Karpas-422 (cell line): ENCODE data around the gene GLB1L2. TPM values are rescaled to one million over a fixed set of nuclear protein-coding genes. Genes with fewer than 3 reads are reported as not detected.

Source experiments
- DNase-seq: peaks from one replicate; pipeline ENCODE4 v3.0.0-alpha.2; 2015
- H2AFZ ChIP-seq: fragments of 200-600 bp; sonication (generic); 2 replicates; pipeline ENCODE4 v1.6.1; 2014; ENCODE audit warnings: antibody characterized with exemption, low read length, mixed read lengths
- H3K27ac ChIP-seq: fragments of 200-600 bp; sonication (generic); 2 replicates; pipeline ENCODE4 v1.5.1; 2014; ENCODE audit warnings: mild to moderate bottlenecking, low read length, moderate library complexity
- H3K27me3 ChIP-seq: fragments of 200-600 bp; sonication (generic); 2 replicates; pipeline ENCODE4 v1.6.1; 2014; ENCODE audit warnings: low read length, mixed read lengths
- H3K36me3 ChIP-seq: fragments of 200-600 bp; sonication (generic); 2 replicates; pipeline ENCODE4 v1.6.1; 2014; ENCODE audit warnings: low read length, mixed read lengths; ENCODE audit not compliant: insufficient read depth
- H3K4me1 ChIP-seq: fragments of 200-600 bp; sonication (generic); 2 replicates; pipeline ENCODE4 v1.6.1; 2014; ENCODE audit warnings: mild to moderate bottlenecking, low read length, mixed read lengths
- H3K4me2 ChIP-seq: fragments of 200-600 bp; sonication (generic); 2 replicates; pipeline ENCODE4 v1.6.1; 2014; ENCODE audit warnings: low read length, low read depth, mild to moderate bottlenecking; ENCODE audit not compliant: poor library complexity, severe bottlenecking
- H3K4me3 ChIP-seq: fragments of 200-600 bp; sonication (generic); 2 replicates; pipeline ENCODE4 v1.5.1; 2014; ENCODE audit warnings: mild to moderate bottlenecking, antibody characterized with exemption, low read length, mixed read lengths
- H3K79me2 ChIP-seq: fragments of 200-600 bp; sonication (generic); 2 replicates; pipeline ENCODE4 v1.6.1; 2014; ENCODE audit warnings: mild to moderate bottlenecking, low read length, mixed read lengths
- H3K9ac ChIP-seq: fragments of 200-600 bp; sonication (generic); 2 replicates; pipeline ENCODE4 v1.6.0; 2014; ENCODE audit warnings: low read length
- H3K9me2 ChIP-seq: fragments of 200-600 bp; sonication (generic), shearing (Covaris generic); replicated peaks from 2 replicates; pipeline ENCODE4 v1.6.0; 2014; ENCODE audit warnings: mild to moderate bottlenecking, low read length, moderate library complexity; ENCODE audit not compliant: insufficient read depth
- H3K9me3 ChIP-seq: fragments of 300-700, 200-600 bp; sonication (generic); 2 replicates; pipeline ENCODE4 v1.6.1; 2014; ENCODE audit warnings: low read length, mixed read lengths
- H4K20me1 ChIP-seq: fragments of 200-600 bp; sonication (generic); 2 replicates; pipeline ENCODE4 v1.6.1; 2014; ENCODE audit warnings: mild to moderate bottlenecking, antibody characterized with exemption, low read length, low read depth; ENCODE audit not compliant: insufficient read depth
- total RNA-seq: library from RNA; depleted of rRNA; stranded (reverse); fragments of >200 nt; shearing (Covaris generic); gene quantifications from 2 replicates; pipeline ENCODE4 v1.2.3, GENCODE V29; 2014; ENCODE audit warnings: low replicate concordance

GLB1L2 gene
- total RNA-seq, 1 experiment from 2014 or later = not detected

DNA sequence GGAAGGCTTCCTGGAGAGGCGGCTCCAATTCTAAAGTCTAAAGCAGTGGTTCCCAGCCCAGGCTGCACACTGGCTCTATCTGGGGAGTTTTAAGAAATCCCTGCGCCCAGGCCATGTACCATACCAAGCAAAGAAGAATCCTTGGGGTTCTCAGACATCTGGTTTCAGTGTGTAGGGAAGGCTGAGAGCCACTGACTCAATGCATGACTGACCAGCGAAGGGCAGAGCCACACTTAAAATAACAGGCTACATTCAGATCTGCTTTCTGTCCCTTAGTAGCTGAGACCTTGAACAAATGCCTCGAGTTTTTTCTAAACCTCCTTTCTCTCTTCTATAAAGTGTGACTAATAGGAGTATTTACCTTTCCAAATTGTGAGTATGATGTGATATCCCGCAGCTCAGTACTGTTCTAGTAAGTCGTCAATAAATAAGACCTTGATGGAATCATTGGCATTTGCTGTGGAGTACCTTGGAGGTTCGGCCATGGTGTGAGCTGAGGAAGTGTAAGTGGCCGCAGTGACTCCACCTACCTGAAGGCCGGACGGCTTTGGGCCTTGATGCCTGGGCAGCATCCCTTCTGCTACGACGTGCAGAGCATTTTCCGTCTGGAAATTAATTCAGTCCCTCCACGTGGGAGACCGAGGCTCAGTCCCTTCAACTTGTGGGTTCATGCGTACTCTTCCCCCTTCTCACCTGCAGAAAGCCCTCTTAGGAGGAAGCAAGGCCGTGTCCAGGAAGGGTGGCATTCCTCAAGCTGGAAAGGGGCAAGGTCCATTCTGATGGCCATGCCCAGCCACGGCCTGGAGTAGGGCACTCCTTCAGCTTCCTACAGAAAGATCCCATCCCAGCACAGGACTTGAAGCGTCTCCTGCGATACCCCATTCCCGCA lies 25.1 kb downstream of the GLB1L2 start:
- Histone ChIP-seq H3K27me3 (no peaks in the 10 kb centered on the region), H3K9me2 (no peaks in the 10 kb centered on the region), H3K9me3 (no peaks in the 10 kb centered on the region), H4K20me1 (no peaks in the 10 kb centered on the region), H2AFZ (no peak overlapping the region), H3K27ac (no peak overlapping the region), H3K36me3 (no peaks in the 10 kb centered on the region), H3K79me2 (no peaks in the 10 kb centered on the region), H3K4me2 (no peak overlapping the region), H3K4me1 (no peaks in the 10 kb centered on the region), H3K9ac (no peak overlapping the region), H3K4me3 (no peak overlapping the region)
- DNase-seq = no peak

DNA sequence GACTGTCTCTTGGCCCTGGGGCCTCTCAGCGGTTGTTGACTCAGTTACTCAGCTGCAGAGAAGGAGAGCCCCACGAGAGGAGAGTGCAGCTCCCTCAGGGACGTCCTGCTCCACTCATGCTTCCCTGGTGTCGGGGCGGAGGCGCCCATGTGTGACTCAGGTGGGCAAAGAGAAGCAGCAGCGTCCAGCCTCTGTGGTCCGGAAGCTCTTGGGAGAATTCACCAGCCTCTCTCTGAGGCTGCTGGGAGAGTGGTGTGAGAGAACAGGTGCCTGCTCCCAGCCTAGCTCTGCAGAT lies 25.7 kb downstream of the GLB1L2 start:
- Histone ChIP-seq H3K4me3 (no peak overlapping the region), H2AFZ (no peak overlapping the region), H4K20me1 (no peaks in the 10 kb centered on the region), H3K4me1 (no peaks in the 10 kb centered on the region), H3K27ac (no peak overlapping the region), H3K9ac (no peak overlapping the region), H3K4me2 (no peak overlapping the region), H3K9me3 (no peaks in the 10 kb centered on the region), H3K79me2 (no peaks in the 10 kb centered on the region), H3K27me3 (no peaks in the 10 kb centered on the region), H3K9me2 (no peaks in the 10 kb centered on the region), H3K36me3 (no peaks in the 10 kb centered on the region)
- no peak for DNase-seq

GRCh38 chr11:134358165-134358855 lies 26.5 kb downstream of the GLB1L2 start:
- H3K27me3 ChIP-seq = no peaks in the 10 kb centered on the region
- no peaks in the 10 kb centered on the region for H3K36me3 ChIP-seq
- no peaks in the 10 kb centered on the region for H4K20me1 ChIP-seq
- no peak overlapping the region for H3K4me2 ChIP-seq
- no peaks in the 10 kb centered on the region for H3K4me1 ChIP-seq
- H3K79me2 ChIP-seq = no peaks in the 10 kb centered on the region
- no peak overlapping the region for H3K9ac ChIP-seq
- H3K27ac ChIP-seq = no peak overlapping the region
- no peak overlapping the region for H2AFZ ChIP-seq
- H3K9me3 ChIP-seq = no peaks in the 10 kb centered on the region
- no peak overlapping the region for H3K4me3 ChIP-seq
- no peaks in the 10 kb centered on the region for H3K9me2 ChIP-seq
- DNase-seq = no peak

DNA sequence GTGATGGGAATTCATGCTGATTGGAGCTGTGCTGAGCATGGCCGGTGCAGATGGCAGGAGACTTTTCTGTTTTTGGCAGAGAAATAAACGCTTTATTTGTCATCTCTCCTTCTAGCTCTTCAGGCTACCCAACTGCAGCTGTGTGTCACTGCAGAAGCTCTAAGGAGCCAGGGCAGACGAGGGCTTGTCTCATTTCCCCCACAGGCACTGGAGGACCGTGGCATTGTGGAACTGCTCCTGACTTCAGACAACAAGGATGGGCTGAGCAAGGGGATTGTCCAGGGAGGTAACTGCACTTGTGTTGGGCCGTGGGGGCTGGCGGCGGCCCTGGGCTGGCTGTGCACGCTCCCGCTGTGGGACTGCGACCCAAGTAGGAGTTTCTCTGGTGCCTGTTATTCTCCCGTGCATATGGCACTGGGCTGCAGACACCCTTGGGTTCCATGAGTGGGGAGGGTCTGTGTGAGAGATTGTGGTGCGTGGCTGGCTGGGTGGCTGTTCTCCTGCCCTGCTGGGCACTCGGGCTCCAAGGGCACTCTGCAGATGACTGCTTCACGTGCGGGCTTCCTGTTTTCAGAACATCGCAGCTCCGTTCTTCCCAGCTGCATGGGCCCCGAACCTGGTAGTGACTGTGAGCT lies 27.2 kb downstream of the GLB1L2 start:
- no peak overlapping the region for H2AFZ ChIP-seq
- H3K27ac ChIP-seq = no peak overlapping the region
- DNase-seq = no peak
- H3K4me1 ChIP-seq = no peaks in the 10 kb centered on the region
- no peak overlapping the region for H3K4me3 ChIP-seq
- H4K20me1 ChIP-seq = no peaks in the 10 kb centered on the region
- no peaks in the 10 kb centered on the region for H3K27me3 ChIP-seq
- H3K79me2 ChIP-seq = no peaks in the 10 kb centered on the region
- H3K9me3 ChIP-seq = no peaks in the 10 kb centered on the region
- no peaks in the 10 kb centered on the region for H3K9me2 ChIP-seq
- no peak overlapping the region for H3K9ac ChIP-seq
- no peak overlapping the region for H3K4me2 ChIP-seq
- no peaks in the 10 kb centered on the region for H3K36me3 ChIP-seq

DNA sequence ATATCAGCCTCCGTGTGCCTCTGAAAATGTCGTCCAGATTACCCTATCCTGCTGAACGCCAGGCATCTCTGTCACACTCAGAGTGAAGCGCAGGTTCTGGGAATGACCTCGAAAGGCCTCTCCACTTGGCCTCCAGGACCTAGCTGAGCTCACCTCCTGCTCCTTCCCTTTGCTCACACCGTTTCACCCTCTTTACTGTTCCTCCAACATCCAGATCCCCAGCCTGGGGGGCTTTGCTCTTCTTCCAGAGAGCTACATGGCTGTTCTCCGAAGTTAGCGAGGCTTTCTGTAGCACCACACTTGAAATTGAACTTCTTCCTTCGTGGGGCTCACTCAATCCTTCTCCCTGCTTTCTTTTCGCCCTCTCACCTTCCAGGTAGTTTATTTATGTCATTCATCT lies 27.9 kb downstream of the GLB1L2 start:
- Histone ChIP-seq H3K9ac (no peak overlapping the region), H3K9me2 (no peaks in the 10 kb centered on the region), H3K79me2 (no peaks in the 10 kb centered on the region), H3K4me2 (no peak overlapping the region), H3K9me3 (no peaks in the 10 kb centered on the region), H3K27me3 (no peaks in the 10 kb centered on the region), H3K36me3 (no peaks in the 10 kb centered on the region), H3K4me3 (no peak overlapping the region), H3K27ac (no peak overlapping the region), H3K4me1 (no peaks in the 10 kb centered on the region), H2AFZ (no peak overlapping the region), H4K20me1 (no peaks in the 10 kb centered on the region)
- no peak for DNase-seq

DNA sequence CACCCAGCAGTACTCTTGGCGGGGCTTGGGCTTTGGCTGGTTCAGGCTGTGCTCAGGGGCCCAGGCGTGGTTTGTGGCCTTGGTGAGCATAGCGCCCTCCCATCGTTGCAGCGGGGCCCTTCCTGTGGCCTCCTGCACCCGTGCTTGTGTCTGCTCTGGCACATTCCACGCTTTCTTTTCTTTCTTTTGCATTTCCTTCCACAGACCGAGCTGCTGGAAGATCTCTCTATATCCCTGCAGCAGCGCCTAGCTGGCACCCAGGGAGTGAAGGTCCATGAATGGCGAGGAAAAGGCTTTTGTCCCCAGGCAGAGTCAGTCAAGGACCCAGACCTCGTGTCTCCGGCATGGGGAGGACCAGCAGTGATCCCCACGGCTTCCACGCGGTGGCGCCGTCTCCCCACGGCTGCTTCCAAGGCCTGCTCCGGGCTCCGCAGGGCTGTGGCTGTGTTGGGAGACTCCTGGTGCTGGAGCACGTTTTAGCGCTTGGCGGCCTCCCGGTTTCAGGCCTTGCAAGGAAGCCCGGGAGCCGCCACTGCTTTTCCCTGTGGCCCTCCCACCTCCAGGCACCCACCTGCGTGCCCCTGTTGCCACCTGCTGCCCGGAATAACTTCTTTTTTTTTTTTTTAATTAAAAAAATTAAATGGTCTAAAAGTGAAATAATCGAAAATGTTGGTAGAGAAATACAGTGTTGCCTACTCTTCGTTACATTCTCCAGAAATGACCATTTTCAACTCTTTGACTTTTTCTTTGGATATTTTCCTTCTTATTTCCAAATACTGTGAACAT lies 28.5 kb downstream of the GLB1L2 start:
- no peaks in the 10 kb centered on the region for H3K9me3 ChIP-seq
- H3K4me3 ChIP-seq = no peak overlapping the region
- no peaks in the 10 kb centered on the region for H4K20me1 ChIP-seq
- peak; percentile 75 for DNase-seq
- H3K27me3 ChIP-seq = no peaks in the 10 kb centered on the region
- no peak overlapping the region for H3K27ac ChIP-seq
- H3K4me2 ChIP-seq = no peak overlapping the region
- no peaks in the 10 kb centered on the region for H3K4me1 ChIP-seq
- no peak overlapping the region for H2AFZ ChIP-seq
- no peaks in the 10 kb centered on the region for H3K9me2 ChIP-seq
- no peaks in the 10 kb centered on the region for H3K36me3 ChIP-seq
- no peak overlapping the region for H3K9ac ChIP-seq
- no peaks in the 10 kb centered on the region for H3K79me2 ChIP-seq

- no peaks in the 10 kb centered on the region for H3K9me2 ChIP-seq
- H4K20me1 ChIP-seq = no peaks in the 10 kb centered on the region
- H3K4me3 ChIP-seq = no peak overlapping the region
- no peaks in the 10 kb centered on the region for H3K27me3 ChIP-seq
- DNase-seq = no peak
- H3K36me3 ChIP-seq = no peaks in the 10 kb centered on the region
- H3K4me2 ChIP-seq = no peak overlapping the region
- no peak overlapping the region for H3K9ac ChIP-seq
- no peaks in the 10 kb centered on the region for H3K9me3 ChIP-seq
- H3K79me2 ChIP-seq = no peaks in the 10 kb centered on the region
- no peak overlapping the region for H3K27ac ChIP-seq
- no peak overlapping the region for H2AFZ ChIP-seq
- no peaks in the 10 kb centered on the region for H3K4me1 ChIP-seq
These were observed 29.9 kb downstream of the GLB1L2 start for GRCh38 chr11:134361661-134362060.
